ENCODE results near the gene IBTK.

- no peak for TF ChIP-seq CEBPB (IDR thresholded peaks at IDR 0.05; ENCODE audit: low read depth, low read length)
- TF ChIP-seq CTCF (conservative IDR thresholded peaks at IDR 0.05; ENCODE audit: low read depth, low read length) = no peak
- TF ChIP-seq RCOR1 (IDR thresholded peaks at IDR 0.05; ENCODE audit: insufficient replicate concordance, low read length) = no peak
- TF ChIP-seq MAZ (IDR thresholded peaks at IDR 0.05; ENCODE audit: borderline replicate concordance, low read depth, low read length) = no peak
- TF ChIP-seq FOS (IDR thresholded peaks at IDR 0.05; ENCODE audit: low read depth, low read length) = no peak
- no peak for TF ChIP-seq POLR2A (IDR thresholded peaks at IDR 0.05; ENCODE audit: low read depth, low read length)
- TF ChIP-seq, protein P1, sequence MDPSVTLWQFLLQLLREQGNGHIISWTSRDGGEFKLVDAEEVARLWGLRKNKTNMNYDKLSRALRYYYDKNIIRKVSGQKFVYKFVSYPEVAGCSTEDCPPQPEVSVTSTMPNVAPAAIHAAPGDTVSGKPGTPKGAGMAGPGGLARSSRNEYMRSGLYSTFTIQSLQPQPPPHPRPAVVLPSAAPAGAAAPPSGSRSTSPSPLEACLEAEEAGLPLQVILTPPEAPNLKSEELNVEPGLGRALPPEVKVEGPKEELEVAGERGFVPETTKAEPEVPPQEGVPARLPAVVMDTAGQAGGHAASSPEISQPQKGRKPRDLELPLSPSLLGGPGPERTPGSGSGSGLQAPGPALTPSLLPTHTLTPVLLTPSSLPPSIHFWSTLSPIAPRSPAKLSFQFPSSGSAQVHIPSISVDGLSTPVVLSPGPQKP (IDR thresholded peaks at IDR 0.05; ENCODE audit: borderline replicate concordance, low read depth, low read length) = no peak
- TF ChIP-seq RFX5 (IDR thresholded peaks at IDR 0.05; ENCODE audit: low read depth, low read length) = no peak
- no peak for TF ChIP-seq SMC3 (IDR thresholded peaks at IDR 0.05; ENCODE audit: low read depth, low read length)
- no peak for TF ChIP-seq BHLHE40 (IDR thresholded peaks at IDR 0.05; ENCODE audit: low read depth, low read length)
- no peak for TF ChIP-seq MAFK (IDR thresholded peaks at IDR 0.05; ENCODE audit: low read depth, low read length)
- no peak for TF ChIP-seq CHD1 (IDR thresholded peaks at IDR 0.05; ENCODE audit: low read depth, low read length)
Measured at GRCh38 chr6:82283771-82284410, 36.3 kb upstream of the IBTK start.

All from IMR-90 (cell line).